ENCODE measurements around the gene CELF4. TPM values are rescaled to one million over a fixed set of nuclear protein-coding genes. Genes with fewer than 3 reads are reported as not detected.
A peak's percentile ranks its signal among the peaks of the same experiment; 100 is the strongest.

CELF4 gene
- total RNA-seq, 3 donors from 2014 or later, result 1.0 TPM; not detected in 2

GRCh38 chr18:37253394-37254235, 312.0 kb downstream of the CELF4 start:
- DNase-seq (ENCODE audit: low spot score in 2 of 2), result no peak

GRCh38 chr18:37252854-37253393, 312.7 kb downstream of the CELF4 start:
- Histone ChIP-seq H3K9me3 (no peaks in the 10 kb centered on the region), H3K27ac (no peak overlapping the region), H3K4me1 (no peaks in the 10 kb centered on the region), H3K27me3 (peaks cover 5 to 13% of the 10 kb centered on the region in 2 donors), H3K36me3 (no peaks in the 10 kb centered on the region), H3K4me3 (no peak overlapping the region)
- intact Hi-C loops (cut with DNase I; ENCODE audit: low total_unique reads), result no loop called here
- no peak for DNase-seq (ENCODE audit: low spot score in 2 of 2)
- TF ChIP-seq POLR2A (IDR thresholded peaks at IDR 0.05) (no peak), POLR2AphosphoS5 (IDR thresholded peaks at IDR 0.05) (no peak), CTCF (IDR thresholded peaks at IDR 0.05) (no peak)

More at GRCh38 chr18:37253394-37254235, 312.0 kb downstream of the CELF4 start:
- intact Hi-C loops (cut with DNase I; ENCODE audit: low total_unique reads), result no loop called here
- peak overlapping the region; percentile 5 to 69 (median 54) for H3K4me3 ChIP-seq
- no peaks in the 10 kb centered on the region for H3K9me3 ChIP-seq
- peaks cover 5 to 13% of the 10 kb centered on the region in 2 donors for H3K27me3 ChIP-seq
- H3K36me3 ChIP-seq, result no peaks in the 10 kb centered on the region
- no peaks in the 10 kb centered on the region for H3K4me1 ChIP-seq
- TF ChIP-seq POLR2AphosphoS5 (IDR thresholded peaks at IDR 0.05), result no peak
- TF ChIP-seq POLR2A (IDR thresholded peaks at IDR 0.05), result no peak
- TF ChIP-seq CTCF (IDR thresholded peaks at IDR 0.05), result no peak
- no peak overlapping the region for H3K27ac ChIP-seq

DNA sequence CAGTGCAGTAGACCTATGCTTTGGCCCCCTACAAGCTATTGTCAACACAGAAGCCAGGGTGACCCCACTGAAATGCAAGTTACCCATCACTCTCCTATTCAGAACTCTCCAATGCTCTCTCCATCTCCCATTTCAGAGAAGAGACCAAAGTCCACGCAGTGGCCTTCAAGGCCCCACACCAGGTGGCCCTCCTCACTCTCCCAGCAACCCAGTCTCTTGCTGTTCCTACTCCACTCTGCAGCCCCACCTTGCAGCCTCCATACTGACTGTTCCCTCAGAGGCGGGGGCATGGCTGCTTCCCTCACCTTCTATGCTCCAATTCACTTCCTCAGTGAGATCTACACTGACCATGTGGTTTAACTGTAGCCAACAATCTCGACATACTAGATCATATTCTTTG, 313.3 kb downstream of the CELF4 start:
- DNase-seq (ENCODE audit: low spot score in 2 of 2), result no peak
- H3K9me3 ChIP-seq, result no peaks in the 10 kb centered on the region
- no peak overlapping the region for H3K27ac ChIP-seq
- intact Hi-C loops (cut with DNase I; ENCODE audit: low total_unique reads), result no loop called here
- no peak overlapping the region for H3K4me3 ChIP-seq
- TF ChIP-seq CTCF (IDR thresholded peaks at IDR 0.05), result no peak
- TF ChIP-seq POLR2AphosphoS5 (IDR thresholded peaks at IDR 0.05), result no peak
- TF ChIP-seq POLR2A (IDR thresholded peaks at IDR 0.05), result no peak
- H3K27me3 ChIP-seq, result peaks cover 5 to 13% of the 10 kb centered on the region in 2 donors
- H3K36me3 ChIP-seq, result no peaks in the 10 kb centered on the region
- H3K4me1 ChIP-seq, result no peaks in the 10 kb centered on the region

DNA sequence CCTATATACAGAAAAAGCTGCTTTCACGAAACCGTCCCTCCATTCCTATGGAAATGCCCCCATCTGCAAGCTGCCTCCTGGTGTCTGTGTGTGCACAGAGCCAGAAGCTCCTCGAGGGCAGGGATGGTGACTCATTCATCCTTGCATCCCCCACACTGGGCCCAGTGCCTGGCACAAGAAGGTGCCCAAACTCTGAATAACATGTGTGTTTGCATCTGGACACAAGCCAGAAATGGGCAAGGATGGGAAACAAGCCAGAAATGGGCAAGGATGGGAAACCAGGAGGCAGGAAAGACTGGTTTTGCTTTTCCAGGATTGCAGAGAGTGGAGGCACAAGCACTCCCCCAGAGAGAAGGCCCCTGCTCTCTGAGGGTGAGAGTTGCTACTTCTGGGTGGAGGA, 313.9 kb downstream of the CELF4 start:
- no peak for TF ChIP-seq CTCF (IDR thresholded peaks at IDR 0.05)
- no peak for TF ChIP-seq POLR2AphosphoS5 (IDR thresholded peaks at IDR 0.05)
- TF ChIP-seq POLR2A (IDR thresholded peaks at IDR 0.05), result no peak
- intact Hi-C loops (cut with DNase I; ENCODE audit: low total_unique reads), result no loop called here
- no peak for DNase-seq (ENCODE audit: low spot score in 2 of 2)
- Histone ChIP-seq H3K36me3 (no peaks in the 10 kb centered on the region), H3K4me3 (no peak overlapping the region), H3K4me1 (no peaks in the 10 kb centered on the region), H3K27me3 (peaks cover 5 to 10% of the 10 kb centered on the region in 2 donors), H3K9me3 (no peaks in the 10 kb centered on the region), H3K27ac (no peak overlapping the region)

Data from breast epithelium (tissue), 4 donors.